H1 (cell line): Measurements from ENCODE around the gene JAKMIP2. TPM values are rescaled to one million over a fixed set of nuclear protein-coding genes. Genes with fewer than 3 reads are reported as not detected.

Experiments used
- CTCF ChIA-PET: fragments of 300-600 bp; sonication (Branson Sonifier 250); formaldehyde crosslinking; loops from one replicate; lab custom pipeline; 2021; ENCODE audit not compliant: partially characterized antibody; lab: Charles Lee
- POLR2A ChIA-PET: fragments of 300-600 bp; sonication (Branson Sonifier 250); formaldehyde crosslinking; loops from one replicate; lab custom pipeline; 2021; ENCODE audit warnings: inconsistent platforms; ENCODE audit not compliant: partially characterized antibody; lab: Charles Lee
- DNase-seq, 2 experiments: peaks; one replicate each; pipeline versions ENCODE4 v3.0.0 to v3.0.0-alpha.2; 2010 to 2022; ENCODE audit warnings: low spot score in 2 of 2, low read depth in 1 of 2, mixed read lengths in 1 of 2
- FAIRE-seq: peaks from 2 replicates; lab custom pipeline; 2011; peaks lifted over from hg19 to GRCh38; lab: Jason Lieb, UNC
- H2AFZ ChIP-seq: 2 replicates; pipeline ENCODE4 v1.8.1; 2012; ENCODE audit warnings: low read length, inconsistent platforms
- H2AK5ac ChIP-seq: 2 replicates; pipeline ENCODE4 v1.6.1; 2013; ENCODE audit warnings: low read depth, low read length
- H2BK120ac ChIP-seq: replicated peaks from 2 replicates; pipeline ENCODE3; 2013; ENCODE audit warnings: low read depth, low read length, inconsistent platforms
- H2BK12ac ChIP-seq: 2 replicates; pipeline ENCODE4 v1.6.1; 2013; ENCODE audit warnings: low read depth, low read length
- H2BK15ac ChIP-seq: 2 replicates; pipeline ENCODE4 v1.6.1; 2013; ENCODE audit warnings: low read length
- H2BK20ac ChIP-seq: 2 replicates; pipeline ENCODE4 v1.6.1; 2013; ENCODE audit warnings: low read length
- H2BK5ac ChIP-seq: 2 replicates; pipeline ENCODE4 v1.6.1; 2013; ENCODE audit warnings: low read depth, low read length
- H3K14ac ChIP-seq: 2 replicates; pipeline ENCODE4 v1.6.1; 2013; ENCODE audit warnings: inconsistent platforms; ENCODE audit not compliant: insufficient read length
- H3K18ac ChIP-seq: 2 replicates; pipeline ENCODE4 v1.6.1; 2013; ENCODE audit warnings: low read length; ENCODE audit errors: extremely low read depth
- H3K23ac ChIP-seq: 2 replicates; pipeline ENCODE4 v1.6.1; 2013; ENCODE audit warnings: inconsistent platforms; ENCODE audit not compliant: insufficient read length
- H3K23me2 ChIP-seq: 2 replicates; pipeline ENCODE4 v1.6.1; 2013; ENCODE audit warnings: low read depth, low read length
- H3K27ac ChIP-seq: 2 replicates; pipeline ENCODE4 v1.6.1; 2011; ENCODE audit warnings: low read depth, low read length, inconsistent platforms
- H3K27me3 ChIP-seq, 4 experiments: replicated peaks in 1 of 4; 1 replicate in 1 of 4; 2 replicates in 3 of 4; pipeline versions ENCODE4 v1.6.1 to v1.8.1; 2011 to 2013; ENCODE audit warnings: low read length in 3 of 4, mild to moderate bottlenecking in 3 of 4, inconsistent platforms in 2 of 4, mixed read lengths in 2 of 4, moderate library complexity in 1 of 4; ENCODE audit not compliant: control insufficient read depth in 3 of 4, insufficient read depth in 3 of 4; ENCODE audit errors: extremely low read depth in 1 of 4
- H3K36me3 ChIP-seq, 4 experiments: 2 replicates each; pipeline versions ENCODE4 v1.6.1 to v1.8.1; 2011 to 2013; ENCODE audit warnings: mild to moderate bottlenecking in 4 of 4, low read length in 3 of 4, moderate library complexity in 2 of 4, control low read depth in 1 of 4, inconsistent platforms in 1 of 4; ENCODE audit not compliant: insufficient read depth in 4 of 4, control insufficient read depth in 2 of 4
- H3K4ac ChIP-seq: replicated peaks from 2 replicates; pipeline ENCODE3; 2013; ENCODE audit warnings: low read length, low read depth, mixed read lengths, inconsistent platforms; ENCODE audit not compliant: insufficient read length
- H3K4me1 ChIP-seq, 4 experiments: replicated peaks in 1 of 4; 1 replicate in 1 of 4; 2 replicates in 3 of 4; pipeline versions ENCODE4 v1.6.1 to v1.8.1; 2011 to 2013; ENCODE audit warnings: low read length in 3 of 4, inconsistent platforms in 2 of 4, mixed read lengths in 1 of 4; ENCODE audit not compliant: insufficient read depth in 4 of 4, control insufficient read depth in 3 of 4
- H3K4me2 ChIP-seq, 2 experiments: 2 replicates each; pipeline versions ENCODE4 v1.6.1 to v1.8.1; 2011 to 2013; ENCODE audit warnings: low read depth in 2 of 2, low read length in 2 of 2, control low read depth in 1 of 2, inconsistent platforms in 1 of 2, mild to moderate bottlenecking in 1 of 2; ENCODE audit not compliant: insufficient read depth in 1 of 2
- H3K4me3 ChIP-seq, 4 experiments: fragments of 200-600, 300-600 bp in 1 of 4; sonication (generic), shearing (Covaris generic), sonication (Bioruptor Twin) in 1 of 4; 2 replicates each; pipeline versions ENCODE4 v1.5.1 to v1.8.1; 2011 to 2016; ENCODE audit warnings: low read length in 4 of 4, low read depth in 3 of 4, control low read depth in 2 of 4, inconsistent platforms in 2 of 4, mild to moderate bottlenecking in 2 of 4, mixed read lengths in 1 of 4, moderate library complexity in 1 of 4; ENCODE audit not compliant: insufficient read depth in 2 of 4; ENCODE audit errors: extremely low read depth in 1 of 4
- H3K56ac ChIP-seq: replicated peaks from 2 replicates; pipeline ENCODE3; 2013; ENCODE audit warnings: low read depth, mild to moderate bottlenecking, mixed read lengths, low read length, inconsistent platforms; ENCODE audit not compliant: insufficient read length
- H3K79me1 ChIP-seq: 2 replicates; pipeline ENCODE4 v1.6.1; 2013; ENCODE audit warnings: low read depth, low read length, control low read depth
- H3K79me2 ChIP-seq, 2 experiments: 2 replicates each; pipeline versions ENCODE4 v1.6.1 to v1.8.1; 2012 to 2013; ENCODE audit warnings: low read length in 2 of 2, mild to moderate bottlenecking in 2 of 2, inconsistent platforms in 1 of 2; ENCODE audit not compliant: insufficient read depth in 2 of 2, control insufficient read depth in 1 of 2
- H3K9ac ChIP-seq, 4 experiments: replicated peaks in 1 of 4; 1 replicate in 1 of 4; 2 replicates in 3 of 4; pipeline versions ENCODE4 v1.6.1 to v1.8.1; 2011 to 2013; ENCODE audit warnings: low read depth in 3 of 4, low read length in 3 of 4, control low read depth in 2 of 4, mild to moderate bottlenecking in 2 of 4, moderate library complexity in 2 of 4, inconsistent platforms in 1 of 4; ENCODE audit errors: extremely low read depth in 1 of 4
- H3K9me3 ChIP-seq, 2 experiments: 2 replicates each; pipeline versions ENCODE4 v1.6.1 to v1.8.1; 2012 to 2013; ENCODE audit warnings: mild to moderate bottlenecking in 2 of 2, moderate library complexity in 2 of 2, control low read depth in 1 of 2, inconsistent platforms in 1 of 2, low read depth in 1 of 2, low read length in 1 of 2, mixed read lengths in 1 of 2; ENCODE audit not compliant: insufficient read depth in 2 of 2
- H4K20me1 ChIP-seq, 2 experiments: replicated peaks in 1 of 2; 2 replicates each; pipeline versions ENCODE3 to v1.8.1; 2011 to 2013; ENCODE audit warnings: inconsistent platforms in 2 of 2, low read length in 2 of 2, mild to moderate bottlenecking in 1 of 2; ENCODE audit not compliant: insufficient read depth in 2 of 2, control insufficient read depth in 1 of 2
- H4K5ac ChIP-seq: 2 replicates; pipeline ENCODE4 v1.6.1; 2013; ENCODE audit warnings: low read length, low read depth, mixed read lengths, inconsistent platforms; ENCODE audit not compliant: insufficient read length
- H4K8ac ChIP-seq: 2 replicates; pipeline ENCODE4 v1.8.0; 2013; ENCODE audit warnings: mild to moderate bottlenecking, moderate library complexity, low read length, inconsistent platforms; ENCODE audit not compliant: insufficient read depth; ENCODE audit errors: extremely low read depth
- H4K91ac ChIP-seq: replicated peaks from 2 replicates; pipeline ENCODE3; 2013; ENCODE audit warnings: low read length, mixed read lengths, inconsistent platforms; ENCODE audit not compliant: insufficient read length
- KDM1A ChIP-seq: fragments of 200-600, 300-600 bp; sonication (generic); IDR thresholded peaks from 2 replicates; pipeline ENCODE4 v1.7.1; 2016; ENCODE audit warnings: mild to moderate bottlenecking, low read length, borderline replicate concordance
- TEAD4 ChIP-seq: IDR thresholded peaks from 2 replicates; pipeline ENCODE4 v1.6.1; 2012; ENCODE audit warnings: low read depth, low read length, inconsistent platforms, mixed read lengths
- WGBS, 2 experiments: shearing (Covaris generic) in 1 of 2; methylation state at CpG; one replicate each; pipeline versions ENCODE4 v1.1.6 to v1.1.7; 2013 to 2015; ENCODE audit warnings: low lambda C conversion rate in 2 of 2, mixed read lengths in 2 of 2, inconsistent platforms in 1 of 2, low coverage in 1 of 2, missing lambda C conversion rate in 1 of 2; ENCODE audit not compliant: insufficient replicate concordance in 2 of 2, insufficient coverage in 1 of 2, insufficient read length in 1 of 2; ENCODE audit errors: extremely low coverage in 1 of 2, missing lambda C conversion rate in 1 of 2; 5-methylcytosine and 5-hydroxymethylcytosine counted together
- polyA plus RNA-seq, 7 experiments: library from polyadenylated mRNA; depleted of rRNA in 3 of 7; stranded (reverse) in 5 of 7; unstranded in 2 of 7; fragments of >200 nt in 5 of 7; fragments of 200-250 nt in 2 of 7; gene quantifications; 1 replicate in 5 of 7; 2 replicates in 1 of 7; 4 replicates in 1 of 7; pipeline versions ENCODE4 v1.2.1 to v1.2.3, GENCODE V29; 2011 to 2013; ENCODE audit warnings: missing spikeins in 2 of 7, mixed read lengths in 2 of 7
- total RNA-seq: library from RNA; stranded (reverse); fragmentation: NEBNext Ultra II Directional; extraction: Animal tissue kit (Norgen Biotek cat#: 25700); gene quantifications from 2 replicates; pipeline ENCODE4 v1.2.1, GENCODE V29; 2021

The JAKMIP2 gene
- total and polyA plus RNA-seq, 2 of the 8 experiments (the other 6 are each of a cell fraction or from before 2014, with no cell fraction given) = 2.4 to 13.6 TPM

GRCh38 chr5:147752033-147752432 lies 30.5 kb downstream of the JAKMIP2 start:
- Histone ChIP-seq H3K18ac (no peak overlapping the region), H3K23me2 (no peaks in the 10 kb centered on the region), H4K8ac (no peak overlapping the region), H2AFZ (no peak overlapping the region), H4K91ac (no peak overlapping the region), H4K5ac (no peak overlapping the region), H3K36me3 (no peaks in the 10 kb centered on the region), H3K56ac (no peak overlapping the region), H2BK20ac (no peak overlapping the region), H2BK120ac (no peak overlapping the region), H2BK5ac (no peak overlapping the region), H3K27me3 (peaks cover 0 to 1% (median 0%) of the 10 kb centered on the region in 4 experiments; a peak in 1 of 7 replicates), H2BK12ac (no peak overlapping the region), H3K23ac (no peak overlapping the region), H3K79me2 (peaks cover 0 to 13% of the 10 kb centered on the region in 2 experiments; a peak in 2 of 4 replicates), H2AK5ac (no peak overlapping the region), H2BK15ac (no peak overlapping the region), H3K14ac (no peak overlapping the region), H3K4me3 (no peak overlapping the region), H3K79me1 (no peaks in the 10 kb centered on the region; the same call in 1 of the 2 replicates), H3K4ac (no peak overlapping the region), H3K9me3 (no peaks in the 10 kb centered on the region), H3K4me1 (peaks cover 8 to 31% (median 16%) of the 10 kb centered on the region in 4 experiments), H4K20me1 (peaks cover 0 to 5% of the 10 kb centered on the region in 2 experiments), H3K27ac (no peak overlapping the region), H3K9ac (no peak overlapping the region)
- DNase-seq = no peak
- CTCF ChIA-PET = interaction anchor here (0.6 to 1.5 kb wide), 2 partner anchors 55 to 72 kb away, joined by 3 read pairs; no protein-coding TSS in a partner anchor
- POLR2A ChIA-PET = interaction anchor here (1.1 to 1.4 kb wide), 2 partner anchors 30 kb away, joined by 3 to 4 read pairs; no protein-coding TSS in a partner anchor
- FAIRE-seq = no peak
- TF ChIP-seq TEAD4 (peak; percentile 51; the same call in 1 of the 2 replicates), KDM1A (no peak)
- TF ChIP-seq, all 59 proteins: peak for 1
- WGBS, 2 experiments = 48% methylated on average over 2 of the region's 2 CpGs; no CpG with 5 or more reads in 1 of the 2 experiments
- no peak overlapping the region for H3K4me2 ChIP-seq
